IMR-90 (cell line): ENCODE data around the gene CERKL. TPM values are rescaled to one million over a fixed set of nuclear protein-coding genes. Genes with fewer than 3 reads are reported as not detected.

Source experiments
- ATAC-seq: fragments of 200-7000 bp; cut with Tn5 transposase; 2 replicates; pipeline ENCODE4 v1.9.1; 2020; ENCODE audit warnings: low read depth, mild to moderate bottlenecking, moderate library complexity
- BruUV-seq: library from RNA; stranded (reverse); fragments of 400-500 nt; replicated peaks from 2 replicates; lab custom pipeline; 2021; lab: Mats Ljungman, UMichigan
- CTCF ChIA-PET: fragments of 300-600 bp; formaldehyde crosslinking; extraction: SDS; loops from one replicate; lab custom pipeline; 2021; ENCODE audit warnings: antibody characterized with exemption; lab: Yijun Ruan, JAX
- POLR2A ChIA-PET: fragments of 300-600 bp; sonication (Branson Sonifier 250); formaldehyde crosslinking; loops from one replicate; lab custom pipeline; 2022; ENCODE audit warnings: antibody characterized with exemption; ENCODE audit not compliant: unreplicated experiment; lab: Charles Lee
- DNase-seq: peaks from one replicate; pipeline ENCODE4 v3.0.0; 2013
- H2AFZ ChIP-seq: replicated peaks from 2 replicates; pipeline ENCODE3; 2013; ENCODE audit warnings: low read length, mild to moderate bottlenecking; ENCODE audit not compliant: poor library complexity
- H2AK5ac ChIP-seq: 2 replicates; pipeline ENCODE4 v1.6.1; 2013; ENCODE audit warnings: low read depth, low read length, inconsistent platforms
- H2AK9ac ChIP-seq: replicated peaks from 2 replicates; pipeline ENCODE3; 2013; ENCODE audit warnings: mild to moderate bottlenecking, low read depth, low read length, moderate library complexity; ENCODE audit not compliant: poor library complexity
- H2BK120ac ChIP-seq: 2 replicates; pipeline ENCODE4 v1.6.1; 2013; ENCODE audit warnings: low read depth, low read length, inconsistent platforms
- H2BK15ac ChIP-seq: 3 replicates; pipeline ENCODE4 v1.6.1; 2013; ENCODE audit warnings: low read depth, low read length, inconsistent platforms
- H2BK20ac ChIP-seq: 2 replicates; pipeline ENCODE4 v1.6.1; 2013; ENCODE audit warnings: low read depth, mild to moderate bottlenecking, inconsistent platforms, low read length, moderate library complexity
- H2BK5ac ChIP-seq: 2 replicates; pipeline ENCODE4 v1.6.1; 2013; ENCODE audit warnings: mild to moderate bottlenecking, low read depth, low read length, inconsistent platforms; ENCODE audit not compliant: poor library complexity, severe bottlenecking
- H3K14ac ChIP-seq: replicated peaks from 2 replicates; pipeline ENCODE4 v1.6.1; 2013; ENCODE audit warnings: low read depth, low read length, inconsistent platforms
- H3K18ac ChIP-seq: 2 replicates; pipeline ENCODE4 v1.6.1; 2013; ENCODE audit warnings: low read depth, low read length, control low read depth
- H3K23ac ChIP-seq: 2 replicates; pipeline ENCODE4 v1.6.1; 2013; ENCODE audit warnings: low read depth, low read length, inconsistent platforms
- H3K27ac ChIP-seq: 2 replicates; pipeline ENCODE4 v1.5.1; 2013; ENCODE audit warnings: mild to moderate bottlenecking, control low read depth, low read length; ENCODE audit not compliant: insufficient read depth
- H3K27me3 ChIP-seq: 2 replicates; pipeline ENCODE4 v1.6.1; 2013; ENCODE audit warnings: low read length; ENCODE audit not compliant: control insufficient read depth, insufficient read depth
- H3K36me3 ChIP-seq: 2 replicates; pipeline ENCODE4 v1.6.1; 2013; ENCODE audit warnings: low read length, mixed read lengths; ENCODE audit not compliant: control insufficient read depth, insufficient read depth
- H3K4ac ChIP-seq: 2 replicates; pipeline ENCODE4 v1.6.1; 2013; ENCODE audit warnings: low read depth, low read length, inconsistent platforms
- H3K4me1 ChIP-seq: 2 replicates; pipeline ENCODE4 v1.6.1; 2013; ENCODE audit warnings: low read length, mixed read lengths; ENCODE audit not compliant: control insufficient read depth, insufficient read depth
- H3K4me2 ChIP-seq: 2 replicates; pipeline ENCODE4 v1.6.1; 2013; ENCODE audit warnings: low read depth, mild to moderate bottlenecking, control low read depth, low read length, moderate library complexity
- H3K4me3 ChIP-seq: 2 replicates; pipeline ENCODE4 v1.5.1; 2013; ENCODE audit warnings: low read depth, mild to moderate bottlenecking, control low read depth, low read length, moderate library complexity; ENCODE audit not compliant: insufficient read depth
- H3K56ac ChIP-seq: 2 replicates; pipeline ENCODE4 v1.6.1; 2013; ENCODE audit warnings: low read length, inconsistent platforms; ENCODE audit not compliant: insufficient read depth; ENCODE audit errors: extremely low read depth
- H3K79me1 ChIP-seq, 2 experiments: 2 replicates each; pipeline ENCODE4 v1.6.1; 2013; ENCODE audit warnings: low read length in 2 of 2, inconsistent platforms in 1 of 2, low read depth in 1 of 2
- H3K9ac ChIP-seq: 2 replicates; pipeline ENCODE4 v1.6.1; 2013; ENCODE audit warnings: low read depth, low read length, control low read depth
- H3K9me1 ChIP-seq: 2 replicates; pipeline ENCODE4 v1.6.1; 2013; ENCODE audit warnings: low read length, inconsistent platforms; ENCODE audit not compliant: insufficient read depth
- H3K9me3 ChIP-seq: 2 replicates; pipeline ENCODE4 v1.6.1; 2013; ENCODE audit warnings: low read length; ENCODE audit not compliant: control insufficient read depth, insufficient read depth
- H4K20me1 ChIP-seq: 2 replicates; pipeline ENCODE4 v1.6.1; 2013; ENCODE audit warnings: low read length, inconsistent platforms; ENCODE audit not compliant: insufficient read depth
- H4K5ac ChIP-seq: 2 replicates; pipeline ENCODE4 v1.6.1; 2013; ENCODE audit warnings: mild to moderate bottlenecking, low read depth, low read length, control low read depth
- H4K8ac ChIP-seq, 2 experiments: 2 replicates each; pipeline ENCODE4 v1.6.1; 2013; ENCODE audit warnings: low read depth in 2 of 2, low read length in 2 of 2, control low read depth in 1 of 2, inconsistent platforms in 1 of 2
- H4K91ac ChIP-seq: 2 replicates; pipeline ENCODE4 v1.6.1; 2013; ENCODE audit warnings: low read depth, low read length, inconsistent platforms; ENCODE audit not compliant: insufficient read depth
- MAFK ChIP-seq: IDR thresholded peaks from 2 replicates; pipeline ENCODE4 v1.6.1; 2012; ENCODE audit warnings: low read depth, low read length, improper control_type of control experiment
- MAZ ChIP-seq: IDR thresholded peaks from 2 replicates; pipeline ENCODE4 v1.6.1; 2012; ENCODE audit warnings: low read depth, mild to moderate bottlenecking, low read length, improper control_type of control experiment, moderate library complexity, borderline replicate concordance
- SMC3 ChIP-seq: fragments of 150-350 bp; IDR thresholded peaks from 2 replicates; pipeline ENCODE4 v1.6.1; 2016; ENCODE audit warnings: low read depth, mild to moderate bottlenecking, antibody characterized with exemption, low read length, moderate library complexity
- USF2 ChIP-seq: fragments of 150-350 bp; IDR thresholded peaks from 2 replicates; pipeline ENCODE4 v1.6.1; 2017; ENCODE audit warnings: mild to moderate bottlenecking, antibody characterized with exemption, low read length, low read depth
- WGBS, 2 experiments: methylation state at CpG; one replicate each; pipeline versions ENCODE4 v1.1.5 to v1.1.7; 2013; ENCODE audit warnings: missing lambda C conversion rate in 2 of 2; ENCODE audit not compliant: insufficient read length in 1 of 2; ENCODE audit errors: extremely low coverage in 2 of 2; 5-methylcytosine and 5-hydroxymethylcytosine counted together
- dilution Hi-C: fragments of 300-500 bp; cut with HindIII; formaldehyde crosslinking; loops from one replicate; pipeline ENCODE4 v1.14.3; 2018; ENCODE audit warnings: low sequenced_read_pairs; ENCODE audit not compliant: unreplicated experiment
- in situ Hi-C: fragments of 300-500 bp; cut with MboI; formaldehyde crosslinking; loops from 3 replicates; pipeline ENCODE4 v1.14.3; 2019; ENCODE audit warnings: low sequenced_read_pairs, inconsistent platforms, mixed read lengths
- intact Hi-C: fragments of 100-400 bp; cut with micrococcal nuclease; formaldehyde crosslinking; loops from 2 replicates; pipeline ENCODE4 v1.10.0; 2022
- polyA plus RNA-seq, 3 experiments: library from polyadenylated mRNA; depleted of rRNA; stranded (reverse); fragments of >200 nt; gene quantifications; 2 replicates each; pipeline ENCODE4 v1.2.3, GENCODE V29; 2012; ENCODE audit warnings: low replicate concordance in 1 of 3
- total RNA-seq: library from RNA; depleted of rRNA; stranded (reverse); fragments of >200 nt; gene quantifications from 2 replicates; pipeline ENCODE4 v1.2.3, GENCODE V29; 2012

The CERKL gene
- total and polyA plus RNA-seq, 2 of the 4 experiments (the other 2 are of a cell fraction) = under 0.01 TPM; not detected in 1

- intact Hi-C loops = loop anchor here (10.0 kb wide), 1 partner anchor 893 kb away; no protein-coding TSS in a partner anchor
- no peak overlapping the region for H3K23ac ChIP-seq
- H3K56ac ChIP-seq = no peak overlapping the region
- H3K9me1 ChIP-seq = no peaks in the 10 kb centered on the region
- H2AK5ac ChIP-seq = no peak overlapping the region
- no TSS peak for BruUV-seq
- ATAC-seq (no peak), DNase-seq (no peak)
- no peak overlapping the region for H3K27ac ChIP-seq
- no peak overlapping the region for H2BK15ac ChIP-seq
- no peak overlapping the region for H2AK9ac ChIP-seq
- no peak overlapping the region for H3K14ac ChIP-seq
- no peak overlapping the region for H2BK20ac ChIP-seq
- H3K27me3 ChIP-seq = peaks cover 2% of the 10 kb centered on the region; the same call in 1 of the 2 replicates
- in situ Hi-C loops = no loop called here
- dilution Hi-C loops = no loop called here
- no peak overlapping the region for H4K91ac ChIP-seq
- no peak overlapping the region for H3K4ac ChIP-seq
- H2BK120ac ChIP-seq = no peak overlapping the region
- ChIA-PET CTCF (no interaction called here), POLR2A (no interaction called here)
- no peak overlapping the region for H4K5ac ChIP-seq
- H2AFZ ChIP-seq = no peak overlapping the region
- no peak overlapping the region for H3K4me3 ChIP-seq
- no CpG with 5 or more reads among the region's 3 CpGs for WGBS, 2 experiments
- no peak overlapping the region for H3K4me2 ChIP-seq
- no peak overlapping the region for H3K18ac ChIP-seq
- H3K9ac ChIP-seq = no peak overlapping the region
- no peak overlapping the region for H2BK5ac ChIP-seq
- H3K79me1 ChIP-seq = no peaks in the 10 kb centered on the region
- H3K36me3 ChIP-seq = no peaks in the 10 kb centered on the region
- TF ChIP-seq SMC3 (no peak), MAFK (no peak), MAZ (no peak), USF2 (no peak)
- H3K4me1 ChIP-seq = no peaks in the 10 kb centered on the region
- H3K9me3 ChIP-seq = no peaks in the 10 kb centered on the region
- H4K8ac ChIP-seq = no peak overlapping the region
- no peaks in the 10 kb centered on the region for H4K20me1 ChIP-seq
These were observed 35.0 kb downstream of the CERKL start for GRCh38 chr2:181621779-181622490.
